CD14-positive monocyte (primary cell): ENCODE results near the gene SMYD3. TPM values are rescaled to one million over a fixed set of nuclear protein-coding genes. Genes with fewer than 3 reads are reported as not detected.

Source experiments
- DNase-seq, 3 donors: peaks; one replicate each; pipeline ENCODE4 v3.0.0-alpha.2; 2011 to 2022
- H2AFZ ChIP-seq: 2 replicates; pipeline ENCODE4 v1.6.0; 2012; ENCODE audit warnings: mild to moderate bottlenecking, low read depth, low read length, inconsistent platforms; ENCODE audit not compliant: insufficient read depth, poor library complexity, severe bottlenecking
- H3K27ac ChIP-seq, 2 donors: 1 replicate in 1 of 2; 2 replicates in 1 of 2; pipeline ENCODE4 v1.5.1; 2012 to 2013; ENCODE audit warnings: low read length in 2 of 2, control low read depth in 1 of 2, inconsistent platforms in 1 of 2, low read depth in 1 of 2, mild to moderate bottlenecking in 1 of 2
- H3K27me3 ChIP-seq, 2 donors: one replicate each; pipeline versions ENCODE4 v1.6.0 to v1.6.1; 2011 to 2013; ENCODE audit warnings: low read length in 2 of 2; ENCODE audit not compliant: control insufficient read depth in 2 of 2, insufficient read depth in 2 of 2
- H3K36me3 ChIP-seq, 2 donors: replicated peaks in 1 of 2; 1 replicate in 1 of 2; 2 replicates in 1 of 2; pipeline versions ENCODE4 v1.5.1 to v1.6.1; 2012 to 2013; ENCODE audit warnings: low read length in 2 of 2, control low read depth in 1 of 2, inconsistent platforms in 1 of 2, mild to moderate bottlenecking in 1 of 2; ENCODE audit not compliant: insufficient read depth in 2 of 2, control insufficient read depth in 1 of 2
- H3K4me1 ChIP-seq, 2 donors: 1 replicate in 1 of 2; 2 replicates in 1 of 2; pipeline versions ENCODE4 v1.5.1 to v1.6.1; 2012 to 2013; ENCODE audit warnings: low read length in 2 of 2, control low read depth in 1 of 2, inconsistent platforms in 1 of 2, mild to moderate bottlenecking in 1 of 2, moderate library complexity in 1 of 2; ENCODE audit not compliant: insufficient read depth in 2 of 2, control insufficient read depth in 1 of 2
- H3K4me2 ChIP-seq: replicated peaks from 2 replicates; pipeline ENCODE3; 2012; ENCODE audit warnings: low read length, moderate library complexity, mild to moderate bottlenecking; ENCODE audit not compliant: poor library complexity, severe bottlenecking; ENCODE audit errors: extremely low read depth
- H3K4me3 ChIP-seq, 3 experiments: fragments of 200-600 bp in 1 of 3; sonication (generic) in 1 of 3; replicated peaks in 1 of 3; 1 replicate in 2 of 3; 2 replicates in 1 of 3; pipeline ENCODE4 v1.5.1; 2011 to 2013; ENCODE audit warnings: low read length in 3 of 3, mild to moderate bottlenecking in 3 of 3, control low read depth in 2 of 3, low read depth in 2 of 3, inconsistent platforms in 1 of 3, moderate library complexity in 1 of 3
- H3K79me2 ChIP-seq: 2 replicates; pipeline ENCODE4 v1.6.0; 2012; ENCODE audit warnings: mild to moderate bottlenecking, control low read depth, inconsistent platforms, low read length, moderate library complexity; ENCODE audit not compliant: insufficient read depth
- H3K9ac ChIP-seq: 2 replicates; pipeline ENCODE4 v1.6.0; 2017; ENCODE audit warnings: low read length, mild to moderate bottlenecking; ENCODE audit not compliant: insufficient read depth, poor library complexity, severe bottlenecking
- H3K9me3 ChIP-seq, 2 donors: replicated peaks in 1 of 2; 1 replicate in 1 of 2; 2 replicates in 1 of 2; pipeline versions ENCODE4 v1.5.1 to v1.6.1; 2012 to 2013; ENCODE audit warnings: low read length in 2 of 2, control low read depth in 1 of 2; ENCODE audit not compliant: control insufficient read depth in 1 of 2, insufficient read depth in 1 of 2
- H4K20me1 ChIP-seq: 2 replicates; pipeline ENCODE4 v1.6.0; 2012; ENCODE audit warnings: mild to moderate bottlenecking, low read length, control low read depth, moderate library complexity; ENCODE audit not compliant: insufficient read depth
- H3K27ac Mint-ChIP-seq, 7 donors: one replicate each; pipeline ENCODE4 v1.8.0; 2020; ENCODE audit warnings: mild to moderate bottlenecking in 7 of 7, mixed read lengths in 7 of 7, moderate library complexity in 6 of 7, inconsistent platforms in 2 of 7
- H3K27me3 Mint-ChIP-seq, 3 donors: one replicate each; pipeline ENCODE4 v1.8.0; 2021 to 2022; ENCODE audit warnings: low read depth in 3 of 3, mild to moderate bottlenecking in 3 of 3, mixed read lengths in 3 of 3, moderate library complexity in 3 of 3, inconsistent platforms in 1 of 3
- H3K36me3 Mint-ChIP-seq, 2 donors: one replicate each; pipeline ENCODE4 v1.8.0; 2020; ENCODE audit warnings: mixed read lengths in 2 of 2, inconsistent platforms in 1 of 2, mild to moderate bottlenecking in 1 of 2
- H3K4me1 Mint-ChIP-seq: one replicate; pipeline ENCODE4 v1.8.0; 2020; ENCODE audit warnings: mild to moderate bottlenecking, mixed read lengths
- H3K4me3 Mint-ChIP-seq, 2 donors: one replicate each; pipeline ENCODE4 v1.8.0; 2020; ENCODE audit warnings: mild to moderate bottlenecking in 2 of 2, mixed read lengths in 2 of 2, moderate library complexity in 1 of 2
- H3K9me3 Mint-ChIP-seq, 7 donors: one replicate each; pipeline ENCODE4 v1.8.0; 2020 to 2022; ENCODE audit warnings: mixed read lengths in 7 of 7, mild to moderate bottlenecking in 6 of 7, moderate library complexity in 6 of 7, inconsistent platforms in 2 of 7
- WGBS: methylation state at CpG from one replicate; pipeline ENCODE4 v1.1.5; 2013; ENCODE audit warnings: missing lambda C conversion rate; ENCODE audit not compliant: insufficient coverage; 5-methylcytosine and 5-hydroxymethylcytosine counted together
- intact Hi-C, 2 donors: fragments of 100-400 bp; cut with micrococcal nuclease; formaldehyde crosslinking; loops; one replicate each; pipeline versions ENCODE4 v1.15.0 to v1.15.1; 2023
- polyA plus RNA-seq, 3 donors: library from polyadenylated mRNA; depleted of rRNA in 1 of 3; unstranded in 2 of 3; stranded (reverse) in 1 of 3; fragments of 300-500 nt in 2 of 3; fragments of >200 nt in 1 of 3; fragmentation: Illumina TruSeq in 2 of 3; gene quantifications; 1 replicate in 2 of 3; 2 replicates in 1 of 3; pipeline ENCODE4 v1.2.3, GENCODE V29; 2012 to 2021
- TF ChIP-seq, protein P1 (sequence below): fragments of 200-600 bp; IDR thresholded peaks from one replicate; pipeline ENCODE4 v1.8.0; 2022; ENCODE audit warnings: antibody characterized with exemption, mild to moderate bottlenecking

SMYD3 gene
- polyA plus RNA-seq, 3 donors, result 2.7 to 8.4 (median 4.0) TPM

DNA sequence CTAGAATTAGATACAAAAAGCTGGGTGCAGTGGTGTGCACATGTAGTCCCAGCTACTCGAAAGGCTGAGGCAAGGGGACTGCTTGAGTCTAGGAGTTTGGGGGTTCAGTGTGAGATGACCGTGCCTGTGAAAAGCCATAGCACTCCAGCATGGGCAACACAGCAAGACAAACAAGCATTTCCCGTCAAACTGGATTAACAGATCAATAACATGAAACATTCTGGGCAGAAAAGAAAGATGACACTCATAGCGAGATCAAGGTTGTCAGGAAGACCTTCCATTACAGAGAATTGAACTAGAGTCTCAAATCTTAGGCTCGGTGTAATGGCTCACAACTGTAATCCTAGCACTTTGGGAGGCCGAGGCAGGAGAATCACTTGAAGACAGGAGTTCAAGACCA lies 45.0 kb upstream of the SMYD3 start:
- H4K20me1 ChIP-seq, result no peaks in the 10 kb centered on the region
- no peak overlapping the region for H3K4me2 ChIP-seq
- H3K9ac ChIP-seq, result no peak overlapping the region
- H3K9me3 ChIP-seq, result no peaks in the 10 kb centered on the region
- peaks cover 0 to 1% (median 0%) of the 10 kb centered on the region in 3 donors for H3K27me3 Mint-ChIP-seq
- 87% methylated on average over 2 of the region's 6 CpGs for WGBS
- H3K4me1 ChIP-seq, result no peaks in the 10 kb centered on the region
- no peak overlapping the region for H3K4me3 Mint-ChIP-seq
- peaks cover 73 to 92% of the 10 kb centered on the region in 2 donors for H3K36me3 Mint-ChIP-seq
- DNase-seq, result no peak
- no peak overlapping the region for H2AFZ ChIP-seq
- H3K27me3 ChIP-seq, result no peaks in the 10 kb centered on the region
- peaks cover 4% of the 10 kb centered on the region for H3K79me2 ChIP-seq
- H3K27ac ChIP-seq, result no peak overlapping the region
- H3K4me1 Mint-ChIP-seq, result no peaks in the 10 kb centered on the region
- TF ChIP-seq, protein P1, sequence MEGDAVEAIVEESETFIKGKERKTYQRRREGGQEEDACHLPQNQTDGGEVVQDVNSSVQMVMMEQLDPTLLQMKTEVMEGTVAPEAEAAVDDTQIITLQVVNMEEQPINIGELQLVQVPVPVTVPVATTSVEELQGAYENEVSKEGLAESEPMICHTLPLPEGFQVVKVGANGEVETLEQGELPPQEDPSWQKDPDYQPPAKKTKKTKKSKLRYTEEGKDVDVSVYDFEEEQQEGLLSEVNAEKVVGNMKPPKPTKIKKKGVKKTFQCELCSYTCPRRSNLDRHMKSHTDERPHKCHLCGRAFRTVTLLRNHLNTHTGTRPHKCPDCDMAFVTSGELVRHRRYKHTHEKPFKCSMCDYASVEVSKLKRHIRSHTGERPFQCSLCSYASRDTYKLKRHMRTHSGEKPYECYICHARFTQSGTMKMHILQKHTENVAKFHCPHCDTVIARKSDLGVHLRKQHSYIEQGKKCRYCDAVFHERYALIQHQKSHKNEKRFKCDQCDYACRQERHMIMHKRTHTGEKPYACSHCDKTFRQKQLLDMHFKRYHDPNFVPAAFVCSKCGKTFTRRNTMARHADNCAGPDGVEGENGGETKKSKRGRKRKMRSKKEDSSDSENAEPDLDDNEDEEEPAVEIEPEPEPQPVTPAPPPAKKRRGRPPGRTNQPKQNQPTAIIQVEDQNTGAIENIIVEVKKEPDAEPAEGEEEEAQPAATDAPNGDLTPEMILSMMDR, result no peak
- H3K27ac Mint-ChIP-seq, result no peak overlapping the region
- H3K36me3 ChIP-seq, result peaks cover 71 to 95% of the 10 kb centered on the region in 2 donors
- H3K9me3 Mint-ChIP-seq, result peaks cover 0 to 2% (median 0%) of the 10 kb centered on the region in 7 donors
- H3K4me3 ChIP-seq, result no peak overlapping the region
- intact Hi-C loops, result no loop called here

DNA sequence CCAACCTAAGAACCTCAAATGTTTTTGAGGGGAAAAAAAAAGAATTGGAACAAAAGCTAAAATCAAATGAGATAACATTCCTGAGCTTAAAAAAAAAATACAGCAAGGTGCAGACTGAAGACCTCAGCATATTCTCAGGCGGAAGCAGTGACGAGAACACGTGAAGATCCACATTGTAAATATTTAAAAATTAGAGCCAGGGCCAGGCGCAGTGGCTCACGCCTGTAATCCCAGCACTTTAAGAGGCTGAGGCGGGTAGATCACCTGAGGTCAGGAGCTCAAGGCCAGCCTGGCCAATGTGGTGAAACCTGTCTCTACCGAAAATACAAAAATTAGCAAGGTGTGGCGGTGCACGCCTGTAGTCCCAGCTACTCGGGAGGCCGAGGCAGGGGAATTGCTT lies 43.3 kb upstream of the SMYD3 start:
- Histone ChIP-seq H3K27ac (no peak overlapping the region), H3K36me3 (peaks cover 66 to 93% of the 10 kb centered on the region in 2 donors), H3K9ac (no peak overlapping the region), H3K9me3 (no peaks in the 10 kb centered on the region), H3K79me2 (peaks cover 4% of the 10 kb centered on the region), H3K4me3 (no peak overlapping the region), H2AFZ (no peak overlapping the region), H3K4me2 (no peak overlapping the region), H3K27me3 (no peaks in the 10 kb centered on the region), H4K20me1 (no peaks in the 10 kb centered on the region), H3K4me1 (no peaks in the 10 kb centered on the region)
- TF ChIP-seq, protein P1, result no peak
- Mint-ChIP-seq H3K27me3 (peaks cover 0 to 1% (median 0%) of the 10 kb centered on the region in 3 donors), H3K36me3 (peaks cover 69 to 91% of the 10 kb centered on the region in 2 donors), H3K27ac (no peak overlapping the region), H3K4me1 (no peaks in the 10 kb centered on the region), H3K4me3 (no peak overlapping the region), H3K9me3 (peaks cover 0 to 2% (median 0%) of the 10 kb centered on the region in 7 donors)
- no peak for DNase-seq
- intact Hi-C loops, result no loop called here
- WGBS, result 75% methylated on average over 8 of the region's 11 CpGs
